ENCODE measurements around the gene FGGY. TPM values are rescaled to one million over a fixed set of nuclear protein-coding genes. Genes with fewer than 3 reads are reported as not detected.

FGGY gene
- total RNA-seq, 1 donor from 2014 or later: 32.5 TPM

GRCh38 chr1:59511476-59512465, 214.9 kb downstream of the FGGY start:
- no peaks in the 10 kb centered on the region for H3K4me1 ChIP-seq
- no peak overlapping the region for H3K4me3 Mint-ChIP-seq
- H4K20me1 ChIP-seq (ENCODE audit: low read depth): no peaks in the 10 kb centered on the region
- no peak overlapping the region for H3K27ac Mint-ChIP-seq
- no peaks in the 10 kb centered on the region for H3K9me3 Mint-ChIP-seq
- H3K9ac ChIP-seq: no peak overlapping the region
- H3K36me3 Mint-ChIP-seq: peaks cover 3% of the 10 kb centered on the region
- H2AFZ ChIP-seq (replicated peaks): no peak overlapping the region
- H3K27me3 Mint-ChIP-seq (ENCODE audit: insufficient read depth, low read depth): peaks cover 2% of the 10 kb centered on the region
- no peaks in the 10 kb centered on the region for H3K9me3 ChIP-seq (ENCODE audit: low read depth)
- H3K79me2 ChIP-seq (ENCODE audit: low read depth): no peaks in the 10 kb centered on the region
- TF ChIP-seq EZH2 (IDR thresholded peaks at IDR 0.05): no peak
- no peak for TF ChIP-seq EZH2phosphoT487 (IDR thresholded peaks at IDR 0.05)
- no peak for TF ChIP-seq CTCF (IDR thresholded peaks at IDR 0.05)
- no peak overlapping the region for H3K27ac ChIP-seq
- peaks cover 5% of the 10 kb centered on the region for H3K4me1 Mint-ChIP-seq
- no peak overlapping the region for H3K4me2 ChIP-seq
- DNase-seq (ENCODE audit: low spot score): no peak
- no peaks in the 10 kb centered on the region for H3K27me3 ChIP-seq
- no peak overlapping the region for H3K4me3 ChIP-seq
- H3F3A ChIP-seq (ENCODE audit: low read depth): no peaks in the 10 kb centered on the region
- H3K36me3 ChIP-seq: no peaks in the 10 kb centered on the region

- H3K9me3 Mint-ChIP-seq: no peaks in the 10 kb centered on the region
- peaks cover 2% of the 10 kb centered on the region for H3K27me3 Mint-ChIP-seq (ENCODE audit: insufficient read depth, low read depth)
Observed at GRCh38 chr1:59512702-59513101, 215.8 kb downstream of the FGGY start.

GRCh38 chr1:59514061-59514909, 217.4 kb downstream of the FGGY start:
- Histone ChIP-seq H3F3A (ENCODE audit: low read depth) (no peaks in the 10 kb centered on the region), H3K27ac (no peak overlapping the region), H3K27me3 (no peaks in the 10 kb centered on the region), H3K9ac (no peak overlapping the region), H3K4me2 (no peak overlapping the region), H3K4me1 (no peaks in the 10 kb centered on the region), H3K4me3 (no peak overlapping the region), H3K36me3 (no peaks in the 10 kb centered on the region), H3K79me2 (ENCODE audit: low read depth) (no peaks in the 10 kb centered on the region), H2AFZ (replicated peaks) (no peak overlapping the region), H3K9me3 (ENCODE audit: low read depth) (no peaks in the 10 kb centered on the region), H4K20me1 (ENCODE audit: low read depth) (no peaks in the 10 kb centered on the region)
- TF ChIP-seq CTCF (IDR thresholded peaks at IDR 0.05) (no peak), EZH2phosphoT487 (IDR thresholded peaks at IDR 0.05) (no peak), EZH2 (IDR thresholded peaks at IDR 0.05) (no peak)
- Mint-ChIP-seq H3K4me3 (no peak overlapping the region), H3K36me3 (peaks cover 3% of the 10 kb centered on the region), H3K9me3 (no peaks in the 10 kb centered on the region), H3K27ac (no peak overlapping the region), H3K27me3 (ENCODE audit: insufficient read depth, low read depth) (peaks cover 2% of the 10 kb centered on the region), H3K4me1 (peaks cover 5% of the 10 kb centered on the region)
- DNase-seq (ENCODE audit: low spot score): no peak

More at GRCh38 chr1:59512702-59513101, 215.8 kb downstream of the FGGY start:
- Histone ChIP-seq H3K9me3 (ENCODE audit: low read depth) (no peaks in the 10 kb centered on the region), H3F3A (ENCODE audit: low read depth) (no peaks in the 10 kb centered on the region), H4K20me1 (ENCODE audit: low read depth) (no peaks in the 10 kb centered on the region), H3K36me3 (no peaks in the 10 kb centered on the region), H3K9ac (no peak overlapping the region), H2AFZ (replicated peaks) (no peak overlapping the region), H3K27ac (no peak overlapping the region), H3K79me2 (ENCODE audit: low read depth) (no peaks in the 10 kb centered on the region), H3K4me1 (no peaks in the 10 kb centered on the region), H3K27me3 (no peaks in the 10 kb centered on the region), H3K4me2 (no peak overlapping the region), H3K4me3 (no peak overlapping the region)
- Mint-ChIP-seq H3K27ac (no peak overlapping the region), H3K4me3 (no peak overlapping the region), H3K4me1 (peaks cover 5% of the 10 kb centered on the region), H3K36me3 (peaks cover 3% of the 10 kb centered on the region)
- DNase-seq (ENCODE audit: low spot score): no peak
- TF ChIP-seq EZH2phosphoT487 (IDR thresholded peaks at IDR 0.05): no peak
- TF ChIP-seq EZH2 (IDR thresholded peaks at IDR 0.05): no peak
- no peak for TF ChIP-seq CTCF (IDR thresholded peaks at IDR 0.05)

Data from neural progenitor cell (in vitro differentiated cells).